Measurements from ENCODE around the gene DLL1. TPM values are rescaled to one million over a fixed set of nuclear protein-coding genes. Genes with fewer than 3 reads are reported as not detected.

Gene DLL1
- total and polyA plus RNA-seq, 9 of the 15 experiments (the other 6 are each of a cell fraction or from before 2014, with no cell fraction given) = not detected

- ATAC-seq = peak; percentile 98
- Histone ChIP-seq H3K27me3 (ENCODE audit: control insufficient read depth in 2 of 2, insufficient read depth in 2 of 2, low read length in 2 of 2) (no peaks in the 10 kb centered on the region), H3K4me3 (peak within 1 kb of the TSS; percentile 70), H3K36me3 (ENCODE audit: control insufficient read depth, insufficient read depth, low read length) (peaks cover 19% of the 10 kb centered on the region; the same call in 2 of the 3 replicates), H2AFZ (ENCODE audit: low read depth, low read length) (peak within 1 kb of the TSS; percentile 95), H4K20me1 (replicated peaks; ENCODE audit: control insufficient read depth, insufficient read depth, low read length) (peaks cover 4% of the 10 kb centered on the region; the same call in 1 of the 2 replicates), H3K9ac (ENCODE audit: insufficient read depth in 1 of 2, low read depth in 2 of 2, low read length in 2 of 2) (peak within 1 kb of the TSS; percentile 83 to 98), H3K79me2 (ENCODE audit: control insufficient read depth, insufficient read depth, low read length) (peaks cover 52% of the 10 kb centered on the region), H3K4me2 (ENCODE audit: insufficient read depth, low read length) (peak within 1 kb of the TSS; percentile 99), H3K4me1 (replicated peaks in 1 of 2; ENCODE audit: control insufficient read depth in 2 of 2, insufficient read depth in 2 of 2, low read length in 2 of 2) (peaks cover 20 to 22% of the 10 kb centered on the region in 2 experiments; a peak in 4 of 5 replicates), H3K27ac (ENCODE audit: extremely low read depth, low read depth, low read length) (peak within 1 kb of the TSS; percentile 76), H3K9me1 (ENCODE audit: control insufficient read depth, insufficient read depth, low read length) (no peaks in the 10 kb centered on the region), H3K9me3 (replicated peaks; ENCODE audit: control insufficient read depth, insufficient read depth, low read depth, low read length) (no peaks in the 10 kb centered on the region)
- ChIA-PET POLR2A (interaction anchor here (0.6 to 1.4 kb wide), 3 partner anchors 11 to 344 kb away, joined by 3 read pairs; no protein-coding TSS in a partner anchor), CTCF (ENCODE audit: low intra/inter-chr PET ratio) (interaction anchor here (1.2 kb wide), 1 partner anchor 14 kb away, joined by 3 read pairs; no protein-coding TSS in a partner anchor)
- intact Hi-C loops (cut with micrococcal nuclease) = no loop called here
- FAIRE-seq = peak; percentile 85
- in situ Hi-C loops (cut with MboI) = no loop called here
- under 1% methylated on average over 90 of the region's 97 CpGs for WGBS (ENCODE audit: insufficient coverage, low coverage, missing lambda C conversion rate)
- no TSS peak for BruUV-seq (replicated peaks)
- DNase-seq (ENCODE audit: extremely low read depth in 1 of 4, low spot score in 3 of 4) = peak; percentile 98 to 99 (median 99)
- TF ChIP-seq HMGN3 (IDR thresholded peaks at IDR 0.05; ENCODE audit: borderline replicate concordance, extremely low read depth, insufficient read length, low read depth, low read length) (peak; percentile 65), ZNF644 (tag; IDR thresholded peaks at IDR 0.05; ENCODE audit: low read depth) (no peak), MECOM (CRISPR knock-in tag; IDR thresholded peaks at IDR 0.05) (no peak), RBM22 (IDR thresholded peaks at IDR 0.05; ENCODE audit: low read depth, low read length, poor library complexity, severe bottlenecking) (peak; percentile 94), ZNF232 (CRISPR knock-in tag; IDR thresholded peaks at IDR 0.05) (no peak; the same call in 1 of the 2 replicates), NONO (IDR thresholded peaks at IDR 0.05; ENCODE audit: low read depth in 2 of 2, low read length in 1 of 2) (peak; percentile 28 to 94; a peak in 3 of 4 replicates), HMG20B (CRISPR knock-in tag; IDR thresholded peaks at IDR 0.05) (no peak), RREB1 (CRISPR knock-in tag; IDR thresholded peaks at IDR 0.05) (peak; percentile 90; the same call in 1 of the 2 replicates), POLR2G (IDR thresholded peaks at IDR 0.05; ENCODE audit: low read depth, low read length) (peak; percentile 99), ZNF124 (CRISPR knock-in tag; IDR thresholded peaks at IDR 0.05) (no peak), POLR2AphosphoS2 (IDR thresholded peaks at IDR 0.05; ENCODE audit: low read length) (peak; percentile 82; the same call in 1 of the 2 replicates)
These were observed 15.6 kb upstream of the DLL1 start, which contains the start of gene FAM120B for GRCh38 chr6:170306324-170307079. Gene FAM120B (plus strand): TSS chr6:170306758. CDS start chr6:170317391, 10,633 bp downstream.
